RWPE1 (cell line): ENCODE data around the gene RAB9A.
"Not testable (repeated sequence)": the region's sequence is repeated elsewhere in the genome, so short reads cannot be mapped to it uniquely, and the experiment has no call there.

Experiments used
- CTCF ChIA-PET: fragments of 350-600 bp; sonication (Branson Sonifier 250); formaldehyde crosslinking; extraction: SDS; loops from one replicate; lab custom pipeline; 2021; lab: Yijun Ruan, JAX
- POLR2A ChIA-PET: fragments of 400-600 bp; formaldehyde crosslinking; extraction: SDS; loops from one replicate; lab custom pipeline; 2020; ENCODE audit warnings: antibody characterized with exemption; ENCODE audit not compliant: low non-redundant PET; lab: Yijun Ruan, JAX
- DNase-seq: peaks from one replicate; pipeline ENCODE4 v3.0.0; 2012; ENCODE audit warnings: low spot score
- H3K27ac ChIP-seq: fragments of 450-650 bp; 2 replicates; pipeline ENCODE4 v1.5.1; 2017
- TF ChIP-seq, protein P1 (sequence below): fragments of 450-650 bp; conservative IDR thresholded peaks from 2 replicates; pipeline ENCODE4 v1.5.1; 2017; ENCODE audit warnings: low read depth, mild to moderate bottlenecking

Gene RAB9A

GRCh38 chrX:13688958-13689740 is at the start of gene RAB9A:
Gene RAB9A (plus strand): TSS chrX:13689128. CDS start chrX:13708747, 19,619 bp downstream.
- H3K27ac ChIP-seq = peak within 1 kb of the TSS; percentile 84
- TF ChIP-seq, protein P1, sequence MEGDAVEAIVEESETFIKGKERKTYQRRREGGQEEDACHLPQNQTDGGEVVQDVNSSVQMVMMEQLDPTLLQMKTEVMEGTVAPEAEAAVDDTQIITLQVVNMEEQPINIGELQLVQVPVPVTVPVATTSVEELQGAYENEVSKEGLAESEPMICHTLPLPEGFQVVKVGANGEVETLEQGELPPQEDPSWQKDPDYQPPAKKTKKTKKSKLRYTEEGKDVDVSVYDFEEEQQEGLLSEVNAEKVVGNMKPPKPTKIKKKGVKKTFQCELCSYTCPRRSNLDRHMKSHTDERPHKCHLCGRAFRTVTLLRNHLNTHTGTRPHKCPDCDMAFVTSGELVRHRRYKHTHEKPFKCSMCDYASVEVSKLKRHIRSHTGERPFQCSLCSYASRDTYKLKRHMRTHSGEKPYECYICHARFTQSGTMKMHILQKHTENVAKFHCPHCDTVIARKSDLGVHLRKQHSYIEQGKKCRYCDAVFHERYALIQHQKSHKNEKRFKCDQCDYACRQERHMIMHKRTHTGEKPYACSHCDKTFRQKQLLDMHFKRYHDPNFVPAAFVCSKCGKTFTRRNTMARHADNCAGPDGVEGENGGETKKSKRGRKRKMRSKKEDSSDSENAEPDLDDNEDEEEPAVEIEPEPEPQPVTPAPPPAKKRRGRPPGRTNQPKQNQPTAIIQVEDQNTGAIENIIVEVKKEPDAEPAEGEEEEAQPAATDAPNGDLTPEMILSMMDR = no peak
- POLR2A ChIA-PET = interaction anchor here (0.6 to 0.7 kb wide), 2 partner anchors 45 to 210 kb away, joined by 3 read pairs; no protein-coding TSS in a partner anchor
- DNase-seq = peak; percentile 68
- CTCF ChIA-PET = interaction anchor here (0.6 to 0.7 kb wide), 2 partner anchors 9 to 32 kb away, joined by 3 read pairs; no protein-coding TSS in a partner anchor

DNA sequence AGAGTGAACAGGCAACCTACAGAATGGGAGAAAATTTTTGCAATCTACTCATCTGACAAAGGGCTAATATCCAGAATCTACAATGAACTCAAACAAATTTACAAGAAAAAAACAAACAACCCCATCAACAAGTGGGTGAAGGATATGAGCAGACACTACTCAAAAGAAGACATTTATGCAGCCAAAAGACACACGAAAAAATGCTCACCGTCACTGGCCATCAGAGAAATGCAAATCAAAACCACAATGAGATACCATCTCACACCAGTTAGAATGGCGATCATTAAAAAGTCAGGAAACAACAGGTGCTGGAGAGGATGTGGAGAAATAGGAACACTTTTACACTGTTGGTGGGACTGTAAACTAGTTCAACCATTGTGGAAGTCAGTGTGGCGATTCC is 47.2 kb upstream of the RAB9A start:
- DNase-seq, H3K27ac ChIP-seq, CTCF ChIA-PET, POLR2A ChIA-PET: not testable (repeated sequence)

- no peak for DNase-seq
- TF ChIP-seq, protein P1 = no peak
- POLR2A ChIA-PET = no interaction called here
- no peak overlapping the region for H3K27ac ChIP-seq
- CTCF ChIA-PET = interaction anchor here (0.6 to 2.0 kb wide), 3 partner anchors 112 to 507 kb away, joined by 4 to 13 read pairs (median 7); no protein-coding TSS in a partner anchor
Observed at GRCh38 chrX:13645464-13646153, 43.3 kb upstream of the RAB9A start.

DNA sequence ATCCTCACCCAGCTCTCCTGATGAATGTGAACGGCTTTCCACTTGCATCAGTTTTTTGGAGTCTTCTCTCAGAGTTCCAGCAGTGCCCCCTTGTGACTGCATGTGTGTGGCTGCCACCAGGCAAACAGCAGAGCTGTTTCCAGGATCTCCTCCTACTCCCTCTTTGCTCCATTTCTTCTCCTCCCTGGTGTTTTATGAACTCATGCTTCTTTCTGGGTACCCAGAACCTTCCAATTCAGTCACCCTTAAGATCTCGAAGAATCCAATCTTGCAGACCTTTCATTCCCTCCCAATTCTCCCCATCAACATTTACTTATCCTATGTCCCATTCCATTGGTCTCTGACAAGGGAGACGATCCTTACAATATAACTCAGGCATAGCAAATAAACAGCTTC is 42.8 kb upstream of the RAB9A start:
- TF ChIP-seq, protein P1 = peak; percentile 57
- H3K27ac ChIP-seq = no peak overlapping the region
- CTCF ChIA-PET = interaction anchor here (0.6 to 2.0 kb wide), 4 partner anchors 113 to 508 kb away, joined by 3 to 13 read pairs (median 6); no protein-coding TSS in a partner anchor
- no peak for DNase-seq
- POLR2A ChIA-PET = no interaction called here

DNA sequence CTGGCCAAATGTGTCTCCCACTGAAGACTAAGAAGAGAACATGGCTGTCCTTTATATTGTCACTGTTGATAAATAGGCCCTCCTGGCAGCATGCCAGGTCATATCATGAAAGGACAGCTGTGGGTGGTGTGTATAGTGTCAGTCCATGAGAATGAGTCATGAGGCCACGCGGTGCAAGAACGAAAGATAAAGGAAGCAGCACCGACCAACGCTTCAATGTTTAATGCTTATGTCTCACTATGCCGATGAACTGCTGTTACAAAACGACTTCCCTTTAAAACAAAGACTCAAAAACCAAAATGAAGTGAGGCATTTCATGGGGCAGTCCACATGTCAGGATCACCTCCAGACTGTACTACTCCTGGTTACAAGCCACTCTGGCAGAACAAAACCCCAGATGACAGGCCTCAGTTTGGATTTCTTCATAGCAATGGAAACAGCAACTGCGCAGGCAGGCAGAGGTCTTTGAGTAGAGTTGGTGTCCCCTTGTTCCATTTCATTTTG is 41.2 kb upstream of the RAB9A start:
- TF ChIP-seq, protein P1 = no peak
- DNase-seq = peak; percentile 2
- POLR2A ChIA-PET = no interaction called here
- H3K27ac ChIP-seq = no peak overlapping the region
- CTCF ChIA-PET = no interaction called here

GRCh38 chrX:13648336-13648735 is 40.6 kb upstream of the RAB9A start:
- POLR2A ChIA-PET, DNase-seq, CTCF ChIA-PET, H3K27ac ChIP-seq: not testable (repeated sequence)

DNA sequence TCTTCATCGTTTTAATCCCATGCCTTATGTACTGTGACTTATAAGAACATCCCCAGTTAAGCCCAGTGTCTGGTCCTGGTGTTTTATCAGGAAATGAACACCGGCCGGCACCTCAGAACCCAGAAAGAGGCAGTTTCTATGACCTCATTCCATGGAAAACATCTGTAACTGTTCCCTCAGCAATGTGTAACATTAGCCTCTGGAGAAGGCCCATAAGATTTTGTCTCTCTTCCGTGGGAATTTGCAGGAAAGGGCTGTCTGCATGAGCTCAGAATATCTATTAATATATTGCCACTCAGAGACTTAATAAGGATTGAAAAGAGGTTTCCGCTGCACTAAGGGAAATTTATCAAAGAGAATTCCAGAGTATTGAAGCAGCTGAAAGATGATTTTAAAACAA is 39.1 kb upstream of the RAB9A start:
- CTCF ChIA-PET = no interaction called here
- no peak overlapping the region for H3K27ac ChIP-seq
- POLR2A ChIA-PET = no interaction called here

More for the DNA sequence above, 39.1 kb upstream of the RAB9A start:
- TF ChIP-seq, protein P1 = no peak
- DNase-seq = no peak
